Measurements from ENCODE around the gene GPHN. TPM values are rescaled to one million over a fixed set of nuclear protein-coding genes. Genes with fewer than 3 reads are reported as not detected.

GPHN gene
- total RNA-seq, 4 donors from 2014 or later: 14.4 to 32.7 (median 21.1) TPM

DNA sequence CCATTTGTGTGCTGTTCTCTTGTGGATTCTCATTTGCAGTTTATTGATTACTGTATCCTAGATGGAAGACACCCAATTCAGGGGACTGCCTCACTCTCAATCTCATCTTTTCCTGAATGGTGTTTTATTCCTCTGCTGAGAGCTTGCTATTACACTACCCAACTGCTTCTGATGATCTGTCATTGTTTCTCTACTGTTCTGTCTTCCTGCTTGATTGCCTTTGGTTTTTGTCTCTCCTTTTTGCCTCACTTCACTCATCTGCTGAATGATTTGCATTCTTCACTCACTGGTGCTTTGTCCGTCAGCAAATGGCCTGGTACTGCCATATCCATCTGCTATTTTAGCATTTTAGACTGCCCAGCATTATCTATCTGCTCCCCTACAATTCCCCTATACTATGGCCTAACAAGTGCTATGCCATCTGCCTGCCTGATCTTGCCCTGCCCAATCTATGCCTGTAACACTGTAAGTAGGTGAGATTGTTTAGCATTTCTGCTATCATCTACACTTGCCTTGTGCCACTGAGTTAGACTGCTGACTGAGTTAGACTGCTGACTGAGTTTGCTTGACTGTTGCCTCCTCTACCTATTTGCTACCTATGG lies 335.1 kb downstream of the GPHN start:
- no peaks in the 10 kb centered on the region for H3K27me3 ChIP-seq
- H3K36me3 ChIP-seq: no peaks in the 10 kb centered on the region
- H3K4me3 ChIP-seq (replicated peaks in 1 of 3): no peak overlapping the region
- H3K27ac ChIP-seq: no peak overlapping the region
- DNase-seq: no peak
- intact Hi-C loops (cut with DNase I): no loop called here
- TF ChIP-seq, protein P1, sequence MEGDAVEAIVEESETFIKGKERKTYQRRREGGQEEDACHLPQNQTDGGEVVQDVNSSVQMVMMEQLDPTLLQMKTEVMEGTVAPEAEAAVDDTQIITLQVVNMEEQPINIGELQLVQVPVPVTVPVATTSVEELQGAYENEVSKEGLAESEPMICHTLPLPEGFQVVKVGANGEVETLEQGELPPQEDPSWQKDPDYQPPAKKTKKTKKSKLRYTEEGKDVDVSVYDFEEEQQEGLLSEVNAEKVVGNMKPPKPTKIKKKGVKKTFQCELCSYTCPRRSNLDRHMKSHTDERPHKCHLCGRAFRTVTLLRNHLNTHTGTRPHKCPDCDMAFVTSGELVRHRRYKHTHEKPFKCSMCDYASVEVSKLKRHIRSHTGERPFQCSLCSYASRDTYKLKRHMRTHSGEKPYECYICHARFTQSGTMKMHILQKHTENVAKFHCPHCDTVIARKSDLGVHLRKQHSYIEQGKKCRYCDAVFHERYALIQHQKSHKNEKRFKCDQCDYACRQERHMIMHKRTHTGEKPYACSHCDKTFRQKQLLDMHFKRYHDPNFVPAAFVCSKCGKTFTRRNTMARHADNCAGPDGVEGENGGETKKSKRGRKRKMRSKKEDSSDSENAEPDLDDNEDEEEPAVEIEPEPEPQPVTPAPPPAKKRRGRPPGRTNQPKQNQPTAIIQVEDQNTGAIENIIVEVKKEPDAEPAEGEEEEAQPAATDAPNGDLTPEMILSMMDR (IDR thresholded peaks at IDR 0.05): no peak
- no peak for TF ChIP-seq POLR2A (IDR thresholded peaks at IDR 0.05)
- H3K4me1 ChIP-seq: no peaks in the 10 kb centered on the region
- H3K9me3 ChIP-seq: no peaks in the 10 kb centered on the region
- 95 to 98% methylated on average over 1 of the region's 1 CpG for WGBS, 2 donors

DNA sequence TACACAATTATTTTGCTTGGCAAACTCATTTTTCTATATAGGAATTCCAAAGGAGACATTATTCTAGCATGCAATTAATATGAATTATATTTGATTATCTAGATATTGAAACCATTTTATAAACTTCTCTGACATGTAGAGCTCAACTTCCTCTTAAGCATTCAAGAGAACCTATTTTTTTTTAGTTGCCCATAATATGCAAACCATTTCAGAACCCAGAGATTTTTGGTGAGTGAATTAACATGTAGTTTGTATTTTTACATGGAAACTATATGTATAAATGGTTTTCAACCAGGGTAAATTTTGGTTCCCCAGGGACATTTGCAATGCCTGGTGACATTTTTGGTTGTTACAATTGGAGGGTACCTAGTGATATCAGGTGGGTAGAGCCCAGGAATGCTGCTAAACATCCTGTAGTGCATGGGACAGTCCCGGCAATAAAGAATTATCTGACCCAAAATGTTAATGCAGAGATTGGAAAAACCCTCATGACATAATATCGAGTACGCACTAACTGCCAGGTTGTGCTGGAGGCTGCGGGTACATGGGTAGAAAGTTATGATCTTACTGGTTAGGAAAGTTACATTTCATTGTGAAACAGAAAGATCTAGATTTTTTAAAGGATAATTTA lies 342.4 kb downstream of the GPHN start:
- DNase-seq: no peak
- Histone ChIP-seq H3K27me3 (no peaks in the 10 kb centered on the region), H3K27ac (no peak overlapping the region), H3K36me3 (no peaks in the 10 kb centered on the region), H3K9me3 (no peaks in the 10 kb centered on the region), H3K4me1 (no peaks in the 10 kb centered on the region), H3K4me3 (replicated peaks in 1 of 3) (no peak overlapping the region)
- intact Hi-C loops (cut with DNase I): no loop called here
- 95% methylated on average over 4 of the region's 4 CpGs for WGBS, 2 donors
- no peak for TF ChIP-seq POLR2A (IDR thresholded peaks at IDR 0.05)
- TF ChIP-seq, protein P1 (IDR thresholded peaks at IDR 0.05): no peak

DNA sequence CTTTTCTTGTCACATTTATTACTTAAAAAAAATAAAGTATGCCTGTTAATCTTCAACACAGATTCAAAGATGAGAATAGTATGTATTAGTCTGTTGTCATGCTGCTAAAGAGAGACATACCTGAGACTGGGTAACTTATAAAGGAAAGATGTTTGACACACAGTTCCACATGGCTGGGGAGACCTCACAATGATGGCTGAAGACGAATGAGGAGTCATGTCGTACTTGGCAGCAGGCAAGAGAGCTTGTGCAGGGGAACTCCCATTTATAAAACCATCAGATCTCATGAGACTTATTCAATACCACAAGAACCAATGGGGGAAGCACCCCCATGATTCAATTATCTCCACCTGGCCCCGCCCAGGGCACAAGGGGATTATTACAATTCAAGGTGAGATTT lies 345.4 kb downstream of the GPHN start:
- TF ChIP-seq, protein P1 (IDR thresholded peaks at IDR 0.05): no peak
- no peak for TF ChIP-seq POLR2A (IDR thresholded peaks at IDR 0.05)
- DNase-seq: no peak
- no peak overlapping the region for H3K4me3 ChIP-seq (replicated peaks in 1 of 3)
- no peak overlapping the region for H3K27ac ChIP-seq
- H3K4me1 ChIP-seq: no peaks in the 10 kb centered on the region
- H3K27me3 ChIP-seq: no peaks in the 10 kb centered on the region
- no peaks in the 10 kb centered on the region for H3K9me3 ChIP-seq
- 91 to 95% methylated on average over 3 of the region's 3 CpGs for WGBS, 2 donors
- intact Hi-C loops (cut with DNase I): no loop called here
- no peaks in the 10 kb centered on the region for H3K36me3 ChIP-seq

DNA sequence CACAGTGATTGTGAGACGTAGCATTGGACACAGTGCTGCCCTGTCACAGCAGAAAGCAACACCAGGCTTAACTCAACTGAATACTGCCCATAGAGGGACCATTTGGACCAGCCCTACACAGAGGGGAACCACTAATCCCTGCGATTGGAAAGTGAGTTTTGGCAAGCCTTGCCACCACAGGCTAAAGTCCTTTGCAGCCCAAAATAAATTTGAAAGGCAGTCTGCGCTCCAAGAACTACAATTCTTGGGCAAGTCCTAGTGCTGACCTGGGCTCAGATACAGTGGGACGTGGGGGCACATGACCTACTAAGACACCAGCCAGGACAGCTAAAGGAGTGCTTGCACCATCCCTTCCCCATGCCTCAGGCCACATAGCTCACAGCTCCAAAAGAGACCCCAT lies 349.9 kb downstream of the GPHN start:
- H3K9me3 ChIP-seq: no peaks in the 10 kb centered on the region
- no peaks in the 10 kb centered on the region for H3K4me1 ChIP-seq
- intact Hi-C loops (cut with DNase I): no loop called here
- no peaks in the 10 kb centered on the region for H3K27me3 ChIP-seq
- H3K27ac ChIP-seq: no peak overlapping the region
- WGBS, 2 donors: 98% methylated on average over 4 of the region's 4 CpGs
- H3K36me3 ChIP-seq: no peaks in the 10 kb centered on the region
- TF ChIP-seq, protein P1 (IDR thresholded peaks at IDR 0.05): no peak
- no peak for TF ChIP-seq POLR2A (IDR thresholded peaks at IDR 0.05)
- no peak for DNase-seq
- H3K4me3 ChIP-seq (replicated peaks in 1 of 3): no peak overlapping the region

DNA sequence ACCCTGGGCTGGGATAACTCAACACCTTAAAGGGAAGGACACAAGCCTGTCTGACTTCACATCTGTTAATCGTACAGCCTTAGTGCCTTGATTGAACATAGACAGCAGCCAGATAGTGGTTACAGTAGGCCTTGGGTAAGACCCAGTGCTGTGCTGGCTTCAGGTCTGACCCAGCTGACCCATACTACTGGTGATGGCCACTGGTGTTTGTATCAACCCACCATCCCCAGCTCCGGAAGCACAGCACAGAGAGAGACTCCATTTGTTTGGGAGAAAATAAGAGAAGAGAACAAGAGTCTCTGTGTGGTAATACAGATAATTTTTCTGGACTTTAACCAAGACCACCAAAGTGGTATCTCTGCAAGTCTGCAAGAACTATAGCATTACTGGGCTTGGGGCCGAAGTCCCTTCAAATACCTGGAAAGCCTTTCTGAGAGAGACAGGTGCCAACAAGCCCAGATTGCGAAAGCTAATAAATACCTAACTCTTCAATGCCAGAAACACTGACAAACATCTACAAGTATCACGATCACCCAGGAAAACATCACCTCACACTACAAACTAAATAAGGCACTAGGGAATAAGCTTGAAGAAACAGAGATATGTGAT lies 351.2 kb downstream of the GPHN start:
- Histone ChIP-seq H3K9me3 (no peaks in the 10 kb centered on the region), H3K4me1 (no peaks in the 10 kb centered on the region), H3K4me3 (replicated peaks in 1 of 3) (no peak overlapping the region), H3K27me3 (no peaks in the 10 kb centered on the region), H3K36me3 (no peaks in the 10 kb centered on the region), H3K27ac (no peak overlapping the region)
- WGBS, 2 donors: 94 to 98% methylated on average over 5 of the region's 5 CpGs
- DNase-seq: no peak
- intact Hi-C loops (cut with DNase I): no loop called here
- TF ChIP-seq, protein P1 (IDR thresholded peaks at IDR 0.05): no peak
- no peak for TF ChIP-seq POLR2A (IDR thresholded peaks at IDR 0.05)

Measured in thyroid gland (tissue), 4 donors.